Posterior vena cava (tissue), 2 donors: ENCODE measurements around the gene PTCH2. TPM values are rescaled to one million over a fixed set of nuclear protein-coding genes. Genes with fewer than 3 reads are reported as not detected.

ENCODE experiments used
- DNase-seq: peaks from one replicate; pipeline ENCODE4 v3.0.0-alpha.2; 2020; ENCODE audit warnings: low spot score
- intact Hi-C, 2 donors: fragments of 100-400 bp; cut with DNase I; formaldehyde crosslinking; loops; one replicate each; pipeline versions ENCODE4 v1.14.1 to v1.14.2; 2022 to 2023
- total RNA-seq, 2 donors: library from RNA; stranded (reverse); fragmentation: NEBNext Ultra II Directional; extraction: Animal tissue kit (Norgen Biotek cat#: 25700); gene quantifications; one replicate each; pipeline ENCODE4 v1.2.1, GENCODE V29; 2021
- donor health status: DM: yes; HTN: yes; CAD: no.
- donor health status: DM: yes; HTN: yes; CAD: no.

Gene PTCH2
- total RNA-seq, 2 donors from 2014 or later: 1.6 to 2.1 TPM

DNA sequence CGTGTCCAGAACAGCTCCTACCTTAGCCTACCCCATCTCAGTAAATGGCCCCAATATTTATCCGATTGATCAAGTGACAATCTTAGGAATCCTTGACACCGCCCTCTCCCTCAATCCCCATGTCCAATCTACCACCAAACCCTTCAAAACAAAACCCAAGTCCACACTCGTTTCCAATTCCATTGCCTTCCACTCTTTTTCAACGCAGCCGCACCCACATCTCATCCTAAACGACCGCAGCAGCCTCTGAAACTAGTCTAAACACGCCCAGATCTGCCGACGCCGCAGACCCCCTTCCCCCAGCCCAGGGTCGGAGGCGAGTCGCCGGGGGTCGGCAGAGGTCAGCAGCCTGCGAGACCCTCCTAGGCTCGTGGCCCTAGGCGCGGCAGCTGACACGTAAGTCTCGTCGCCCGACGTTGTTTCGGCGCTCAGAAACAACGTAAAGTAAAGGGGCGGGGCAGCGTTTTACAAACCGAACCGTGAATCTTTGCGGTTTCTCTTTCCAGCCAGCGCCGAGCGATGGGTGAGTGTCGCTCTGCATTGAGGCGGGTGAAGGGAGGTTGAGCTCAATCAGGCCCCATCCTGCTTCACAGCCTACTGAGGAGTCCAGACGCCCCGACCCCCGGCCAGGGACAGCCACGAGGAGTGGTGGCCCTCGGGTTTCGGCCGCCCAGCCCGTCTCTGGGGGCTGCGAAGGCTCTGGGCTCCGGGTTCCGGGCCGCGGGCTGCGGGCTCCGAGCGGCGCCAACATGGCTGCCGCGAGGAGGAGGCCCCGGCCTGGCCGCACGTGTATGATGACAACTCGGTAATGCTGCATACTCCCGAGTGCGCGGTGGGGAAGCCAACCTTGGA lies 67.7 kb downstream of the PTCH2 start, which contains the start of gene RPS8:
Gene RPS8 (plus strand): TSS at position 463 of the 852 bp plus-strand sequence. CDS start 57 bp downstream, at position 520.
- intact Hi-C loops: no loop called here
- DNase-seq: peak; percentile 97

Other genes starting within 250 kb of the PTCH2 start
- gene TMEM53, start 168.8 kb downstream of the PTCH2 start, total RNA-seq: 1 to 10 TPM; 3.8 to 5.3 TPM
- 1 to 10 TPM; 1.0 to 1.6 TPM for gene ARMH1, start 168.5 kb downstream of the PTCH2 start, total RNA-seq
- gene RNU5D-1, start 112.1 kb downstream of the PTCH2 start, total RNA-seq: not detected
- under 1 TPM; 0.43 to 0.93 TPM for gene KIF2C, start 103.4 kb downstream of the PTCH2 start, total RNA-seq
- 1,000 to 10,000 TPM; 1,440 to 1,494 TPM for gene RPS8, start 67.7 kb downstream of the PTCH2 start, total RNA-seq
- under 1 TPM; 0.37 to 0.38 TPM for gene BEST4, start 55.1 kb downstream of the PTCH2 start, total RNA-seq
- gene PLK3, start 42.9 kb downstream of the PTCH2 start, total RNA-seq: 10 to 100 TPM; 20.1 to 32.7 TPM
- gene DYNLT4, start 35.9 kb downstream of the PTCH2 start, total RNA-seq: not detected
- gene BTBD19, start 34.7 kb downstream of the PTCH2 start, total RNA-seq: 10 to 100 TPM; 13.5 to 22.2 TPM
- 10 to 100 TPM; 25.9 to 26.8 TPM for gene EIF2B3, start 143.3 kb upstream of the PTCH2 start, total RNA-seq
- 10 to 100 TPM; 26.5 to 32.9 TPM for gene HECTD3, start 168.1 kb upstream of the PTCH2 start, total RNA-seq
- 10 to 100 TPM; 59.5 to 68.6 TPM for gene UROD, start 169.0 kb upstream of the PTCH2 start, total RNA-seq